Measurements from ENCODE around the gene PROM1.
A peak's percentile ranks its signal among the peaks of the same experiment; 100 is the strongest.

The PROM1 gene

DNA sequence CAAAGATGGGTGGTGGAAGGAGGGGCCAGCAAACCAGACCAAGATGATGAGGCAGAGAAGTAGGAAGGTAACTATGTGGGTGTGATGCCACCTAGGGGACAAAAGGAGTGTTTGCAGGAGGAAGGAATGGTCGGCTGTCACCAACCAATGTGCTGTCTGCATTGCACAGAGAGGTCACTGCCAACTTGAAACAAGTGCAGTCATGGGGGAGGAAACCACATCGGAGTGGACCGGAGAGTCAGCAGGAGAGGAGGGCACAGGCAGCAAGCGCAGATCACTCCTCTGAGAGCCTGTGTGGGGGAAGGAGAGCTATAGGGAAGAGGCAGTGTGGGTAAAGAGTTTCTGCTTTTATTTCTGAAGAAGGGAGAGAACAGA lies 82.4 kb downstream of the PROM1 start:
- peak in 2 of 3 donors; percentile 2 to 7 for DNase-seq

DNA sequence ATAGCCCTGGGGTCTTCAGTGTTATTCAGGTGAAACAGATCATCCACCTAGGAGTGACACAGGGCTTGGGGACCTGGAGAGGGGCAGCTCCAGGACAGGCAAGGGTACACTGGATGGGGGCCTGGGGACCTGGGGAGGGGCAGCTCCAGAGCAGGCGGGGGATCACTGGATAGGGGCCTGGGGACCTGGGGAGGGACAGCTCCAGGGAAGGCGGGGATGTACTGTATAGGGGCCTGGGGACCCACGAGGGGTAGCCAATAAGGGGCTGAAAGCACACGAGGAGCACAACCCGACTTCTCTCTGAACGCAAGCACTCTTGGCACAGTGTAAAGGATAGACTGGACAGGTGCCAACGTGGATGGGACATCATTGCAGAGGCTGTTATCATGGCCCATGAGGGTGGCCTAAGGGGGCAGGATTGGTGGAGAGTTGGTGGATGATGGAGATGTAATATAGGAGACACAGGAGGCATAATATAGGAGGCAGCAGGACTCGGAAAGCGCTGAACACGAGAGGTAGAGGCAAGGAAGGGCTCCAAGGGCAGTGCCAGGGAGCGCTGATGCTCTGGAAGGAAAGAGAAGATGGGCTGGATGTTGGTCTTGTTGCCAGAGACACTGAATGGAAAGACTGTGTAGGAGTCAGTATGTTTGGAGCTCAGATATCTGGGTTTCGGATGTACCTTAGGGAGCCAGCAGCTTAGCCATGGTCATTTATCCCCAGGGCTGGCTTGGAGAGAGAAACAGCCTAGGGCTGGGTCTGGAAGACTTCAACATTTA lies 82.9 kb downstream of the PROM1 start:
- no peaks in the 10 kb centered on the region for H3K9me3 ChIP-seq (ENCODE audit: control insufficient read depth, low read length)
- H3K4me3 ChIP-seq (ENCODE audit: insufficient read depth, low read depth, low read length, poor library complexity, severe bottlenecking) = no peak overlapping the region
- H3K27me3 ChIP-seq (replicated peaks; ENCODE audit: control insufficient read depth, insufficient read depth, low read length, poor library complexity, severe bottlenecking) = no peaks in the 10 kb centered on the region
- DNase-seq = no peak
- no peak overlapping the region for H3K27ac ChIP-seq (ENCODE audit: insufficient read depth, low read length, poor library complexity, severe bottlenecking)
- H3K4me1 ChIP-seq (ENCODE audit: control insufficient read depth, insufficient read depth, low read length, poor library complexity, severe bottlenecking) = no peaks in the 10 kb centered on the region
- H3K36me3 ChIP-seq (ENCODE audit: control insufficient read depth, insufficient read depth, low read length) = no peaks in the 10 kb centered on the region

More for the DNA sequence above, 82.4 kb downstream of the PROM1 start:
- H3K27ac ChIP-seq (ENCODE audit: insufficient read depth, low read length, poor library complexity, severe bottlenecking) = no peak overlapping the region
- H3K4me1 ChIP-seq (ENCODE audit: control insufficient read depth, insufficient read depth, low read length, poor library complexity, severe bottlenecking) = no peaks in the 10 kb centered on the region
- no peaks in the 10 kb centered on the region for H3K27me3 ChIP-seq (replicated peaks; ENCODE audit: control insufficient read depth, insufficient read depth, low read length, poor library complexity, severe bottlenecking)
- no peaks in the 10 kb centered on the region for H3K36me3 ChIP-seq (ENCODE audit: control insufficient read depth, insufficient read depth, low read length)
- no peak overlapping the region for H3K4me3 ChIP-seq (ENCODE audit: insufficient read depth, low read depth, low read length, poor library complexity, severe bottlenecking)
- H3K9me3 ChIP-seq (ENCODE audit: control insufficient read depth, low read length) = no peaks in the 10 kb centered on the region

DNA sequence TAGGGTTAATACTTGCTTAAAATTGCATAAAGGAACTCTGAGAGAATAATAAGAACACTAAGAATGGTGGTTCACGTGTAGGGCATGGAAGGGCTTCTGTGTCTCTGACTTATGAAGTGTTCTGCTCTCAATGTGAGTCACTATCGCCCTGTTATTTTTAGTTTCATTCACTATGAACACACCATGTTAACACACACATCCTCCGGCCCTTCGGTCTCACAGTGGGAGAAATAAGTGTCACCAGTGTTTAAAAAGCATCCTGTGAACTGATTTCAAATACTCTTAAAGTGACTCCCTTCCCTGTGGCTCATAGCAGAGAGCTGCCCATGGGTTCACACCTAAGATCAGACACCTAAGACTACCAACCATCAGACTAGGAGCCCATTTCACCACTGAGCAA lies 87.0 kb downstream of the PROM1 start:
- DNase-seq = no peak
- Histone ChIP-seq H3K36me3 (ENCODE audit: control insufficient read depth, insufficient read depth, low read length) (no peaks in the 10 kb centered on the region), H3K4me1 (ENCODE audit: control insufficient read depth, insufficient read depth, low read length, poor library complexity, severe bottlenecking) (no peaks in the 10 kb centered on the region), H3K27ac (ENCODE audit: insufficient read depth, low read length, poor library complexity, severe bottlenecking) (no peak overlapping the region), H3K4me3 (ENCODE audit: insufficient read depth, low read depth, low read length, poor library complexity, severe bottlenecking) (no peak overlapping the region), H3K27me3 (replicated peaks; ENCODE audit: control insufficient read depth, insufficient read depth, low read length, poor library complexity, severe bottlenecking) (no peaks in the 10 kb centered on the region), H3K9me3 (ENCODE audit: control insufficient read depth, low read length) (no peaks in the 10 kb centered on the region)

DNA sequence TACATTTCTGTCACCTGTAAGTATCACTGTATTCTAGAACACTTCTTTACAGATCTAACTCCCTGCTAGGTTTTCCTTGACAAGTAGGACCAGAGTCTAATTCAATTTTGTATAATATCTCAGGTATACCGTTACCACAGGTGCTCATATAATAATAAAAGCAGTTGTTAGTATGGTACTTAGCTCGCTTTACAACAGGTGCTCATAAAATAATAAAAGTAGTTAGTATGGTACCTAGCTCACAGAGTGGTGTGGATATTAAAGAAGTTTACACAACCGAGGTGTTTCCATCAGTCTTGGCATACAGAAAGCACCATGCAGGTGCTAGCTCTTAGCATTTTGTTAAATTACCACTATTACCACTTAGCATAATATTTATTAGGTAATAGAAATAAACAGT lies 88.0 kb downstream of the PROM1 start:
- H3K4me1 ChIP-seq (ENCODE audit: control insufficient read depth, insufficient read depth, low read length, poor library complexity, severe bottlenecking) = no peaks in the 10 kb centered on the region
- no peak overlapping the region for H3K4me3 ChIP-seq (ENCODE audit: insufficient read depth, low read depth, low read length, poor library complexity, severe bottlenecking)
- H3K9me3 ChIP-seq (ENCODE audit: control insufficient read depth, low read length) = no peaks in the 10 kb centered on the region
- no peaks in the 10 kb centered on the region for H3K27me3 ChIP-seq (replicated peaks; ENCODE audit: control insufficient read depth, insufficient read depth, low read length, poor library complexity, severe bottlenecking)
- H3K27ac ChIP-seq (ENCODE audit: insufficient read depth, low read length, poor library complexity, severe bottlenecking) = no peak overlapping the region
- no peaks in the 10 kb centered on the region for H3K36me3 ChIP-seq (ENCODE audit: control insufficient read depth, insufficient read depth, low read length)
- no peak for DNase-seq

DNA sequence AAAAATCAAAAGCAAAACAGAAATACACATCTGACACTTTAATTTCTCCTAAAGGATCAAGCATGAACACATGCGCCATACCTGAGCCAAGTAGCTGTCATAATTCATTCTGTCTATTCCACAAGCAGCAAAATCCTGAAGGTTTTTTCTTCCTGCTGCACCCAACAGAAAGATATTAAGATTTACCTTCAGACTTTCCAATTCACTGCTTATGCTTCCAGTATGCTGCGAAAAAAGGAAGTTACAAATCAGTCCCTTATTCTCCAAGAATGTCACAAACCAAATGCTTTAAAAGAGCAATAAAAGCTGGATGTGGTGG lies 91.7 kb downstream of the PROM1 start:
- Histone ChIP-seq H3K4me3 (ENCODE audit: insufficient read depth, low read depth, low read length, poor library complexity, severe bottlenecking) (no peak overlapping the region), H3K36me3 (ENCODE audit: control insufficient read depth, insufficient read depth, low read length) (no peaks in the 10 kb centered on the region), H3K4me1 (ENCODE audit: control insufficient read depth, insufficient read depth, low read length, poor library complexity, severe bottlenecking) (no peaks in the 10 kb centered on the region), H3K9me3 (ENCODE audit: control insufficient read depth, low read length) (no peaks in the 10 kb centered on the region), H3K27ac (ENCODE audit: insufficient read depth, low read length, poor library complexity, severe bottlenecking) (no peak overlapping the region), H3K27me3 (replicated peaks; ENCODE audit: control insufficient read depth, insufficient read depth, low read length, poor library complexity, severe bottlenecking) (no peaks in the 10 kb centered on the region)
- no peak for DNase-seq

DNA sequence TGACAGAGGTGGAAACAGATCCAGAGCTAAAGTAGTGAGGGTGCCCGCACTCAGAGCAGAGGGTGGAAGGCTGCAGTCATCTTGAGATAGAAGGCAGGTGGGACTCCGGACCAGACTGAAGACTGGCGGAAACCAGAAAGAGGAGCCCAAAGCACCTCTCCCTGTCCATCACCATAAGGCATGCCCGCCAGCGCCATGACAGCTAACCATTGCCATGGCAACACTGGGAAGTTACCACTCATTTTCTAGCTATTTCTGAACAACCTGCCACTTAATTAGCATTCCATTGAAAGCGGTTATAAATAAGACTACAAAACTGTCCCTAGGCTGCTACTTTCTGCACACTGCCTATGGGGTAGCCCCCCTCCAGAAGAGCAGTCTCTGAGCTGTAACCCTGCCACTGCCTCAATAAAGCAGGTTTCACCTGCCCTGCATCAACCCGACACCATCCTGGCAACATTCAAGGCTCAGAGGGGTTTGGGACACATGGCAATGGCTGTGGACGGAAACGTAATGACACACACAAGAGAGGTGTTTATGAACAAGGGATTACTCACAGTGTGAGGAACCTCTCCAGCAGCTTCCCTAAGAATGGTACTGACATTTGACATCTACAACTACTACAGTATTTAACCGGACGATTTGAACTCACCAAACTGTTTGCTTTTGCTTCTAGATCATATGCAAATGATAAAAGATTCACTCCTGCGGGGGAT lies 93.1 kb downstream of the PROM1 start:
- H3K9me3 ChIP-seq (ENCODE audit: control insufficient read depth, low read length) = no peaks in the 10 kb centered on the region
- no peaks in the 10 kb centered on the region for H3K27me3 ChIP-seq (replicated peaks; ENCODE audit: control insufficient read depth, insufficient read depth, low read length, poor library complexity, severe bottlenecking)
- DNase-seq = no peak
- H3K4me3 ChIP-seq (ENCODE audit: insufficient read depth, low read depth, low read length, poor library complexity, severe bottlenecking) = no peak overlapping the region
- H3K4me1 ChIP-seq (ENCODE audit: control insufficient read depth, insufficient read depth, low read length, poor library complexity, severe bottlenecking) = no peaks in the 10 kb centered on the region
- H3K36me3 ChIP-seq (ENCODE audit: control insufficient read depth, insufficient read depth, low read length) = no peaks in the 10 kb centered on the region
- no peak overlapping the region for H3K27ac ChIP-seq (ENCODE audit: insufficient read depth, low read length, poor library complexity, severe bottlenecking)

DNA sequence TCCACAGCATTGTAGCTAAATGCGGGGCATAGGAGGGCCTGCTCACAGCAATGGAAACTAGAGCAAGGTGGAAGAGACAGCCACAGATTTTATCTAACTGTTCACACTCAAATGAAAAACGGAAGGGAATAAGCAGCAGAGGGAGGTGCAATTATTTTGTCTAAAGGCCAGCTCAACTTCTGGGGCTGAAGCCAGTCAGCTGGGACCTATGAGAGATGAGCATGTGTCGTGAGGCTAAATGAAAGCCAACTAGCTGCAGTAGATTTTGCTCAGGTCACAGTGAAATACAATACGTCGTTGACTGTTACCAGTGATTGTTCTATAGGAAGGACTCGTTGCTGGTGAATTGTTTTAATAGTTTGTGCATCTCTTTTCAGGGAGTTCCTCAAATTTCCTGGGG lies 94.4 kb downstream of the PROM1 start:
- H3K4me1 ChIP-seq (ENCODE audit: control insufficient read depth, insufficient read depth, low read length, poor library complexity, severe bottlenecking) = no peaks in the 10 kb centered on the region
- no peaks in the 10 kb centered on the region for H3K36me3 ChIP-seq (ENCODE audit: control insufficient read depth, insufficient read depth, low read length)
- no peaks in the 10 kb centered on the region for H3K27me3 ChIP-seq (replicated peaks; ENCODE audit: control insufficient read depth, insufficient read depth, low read length, poor library complexity, severe bottlenecking)
- H3K9me3 ChIP-seq (ENCODE audit: control insufficient read depth, low read length) = no peaks in the 10 kb centered on the region
- DNase-seq = no peak
- no peak overlapping the region for H3K27ac ChIP-seq (ENCODE audit: insufficient read depth, low read length, poor library complexity, severe bottlenecking)
- no peak overlapping the region for H3K4me3 ChIP-seq (ENCODE audit: insufficient read depth, low read depth, low read length, poor library complexity, severe bottlenecking)

DNA sequence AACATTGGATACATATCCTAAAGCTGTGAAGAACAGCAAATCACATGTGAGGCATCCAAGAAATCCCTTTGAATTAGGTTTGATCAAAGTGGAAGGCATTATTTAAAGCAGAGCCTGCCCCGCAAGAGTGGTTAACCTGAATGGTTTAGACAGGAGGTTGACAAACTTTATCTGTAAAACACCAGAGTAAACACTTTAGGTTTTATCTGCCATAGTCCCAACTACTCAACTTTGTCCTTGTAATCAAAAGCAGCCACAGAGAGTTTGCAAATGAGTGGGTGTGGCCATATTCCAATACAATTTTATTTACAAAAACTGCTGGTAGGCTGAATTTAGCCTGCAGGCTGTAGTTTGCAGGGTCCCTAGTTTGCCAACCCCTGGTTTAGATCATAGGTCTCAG lies 95.6 kb downstream of the PROM1 start:
- no peak overlapping the region for H3K27ac ChIP-seq (ENCODE audit: insufficient read depth, low read length, poor library complexity, severe bottlenecking)
- H3K36me3 ChIP-seq (ENCODE audit: control insufficient read depth, insufficient read depth, low read length) = no peaks in the 10 kb centered on the region
- no peak overlapping the region for H3K4me3 ChIP-seq (ENCODE audit: insufficient read depth, low read depth, low read length, poor library complexity, severe bottlenecking)
- H3K9me3 ChIP-seq (ENCODE audit: control insufficient read depth, low read length) = no peaks in the 10 kb centered on the region
- no peak for DNase-seq
- H3K27me3 ChIP-seq (replicated peaks; ENCODE audit: control insufficient read depth, insufficient read depth, low read length, poor library complexity, severe bottlenecking) = no peaks in the 10 kb centered on the region
- H3K4me1 ChIP-seq (ENCODE audit: control insufficient read depth, insufficient read depth, low read length, poor library complexity, severe bottlenecking) = no peaks in the 10 kb centered on the region

DNA sequence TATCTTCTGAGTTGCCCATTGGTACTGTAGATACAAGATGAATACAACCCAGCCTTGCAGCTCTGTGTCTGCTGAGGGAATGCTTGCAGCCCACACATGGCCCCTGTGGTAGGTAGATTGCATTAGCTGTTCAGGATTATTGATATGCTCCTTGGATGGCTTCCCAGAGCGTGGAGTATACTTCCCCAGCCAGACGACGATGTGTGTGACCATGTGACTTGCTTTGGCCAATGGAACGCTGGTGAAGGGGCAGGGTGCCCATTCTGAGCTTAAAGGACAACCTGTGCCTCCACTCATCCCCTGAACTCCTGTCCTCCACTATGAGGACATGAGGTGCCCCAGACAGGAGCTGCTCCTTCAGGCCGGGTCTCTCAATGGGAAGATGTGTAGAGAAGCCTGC lies 96.9 kb downstream of the PROM1 start:
- Histone ChIP-seq H3K4me3 (ENCODE audit: insufficient read depth, low read depth, low read length, poor library complexity, severe bottlenecking) (no peak overlapping the region), H3K27ac (ENCODE audit: insufficient read depth, low read length, poor library complexity, severe bottlenecking) (no peak overlapping the region), H3K27me3 (replicated peaks; ENCODE audit: control insufficient read depth, insufficient read depth, low read length, poor library complexity, severe bottlenecking) (no peaks in the 10 kb centered on the region), H3K36me3 (ENCODE audit: control insufficient read depth, insufficient read depth, low read length) (no peaks in the 10 kb centered on the region), H3K9me3 (ENCODE audit: control insufficient read depth, low read length) (no peaks in the 10 kb centered on the region), H3K4me1 (ENCODE audit: control insufficient read depth, insufficient read depth, low read length, poor library complexity, severe bottlenecking) (no peaks in the 10 kb centered on the region)
- DNase-seq = no peak

DNA sequence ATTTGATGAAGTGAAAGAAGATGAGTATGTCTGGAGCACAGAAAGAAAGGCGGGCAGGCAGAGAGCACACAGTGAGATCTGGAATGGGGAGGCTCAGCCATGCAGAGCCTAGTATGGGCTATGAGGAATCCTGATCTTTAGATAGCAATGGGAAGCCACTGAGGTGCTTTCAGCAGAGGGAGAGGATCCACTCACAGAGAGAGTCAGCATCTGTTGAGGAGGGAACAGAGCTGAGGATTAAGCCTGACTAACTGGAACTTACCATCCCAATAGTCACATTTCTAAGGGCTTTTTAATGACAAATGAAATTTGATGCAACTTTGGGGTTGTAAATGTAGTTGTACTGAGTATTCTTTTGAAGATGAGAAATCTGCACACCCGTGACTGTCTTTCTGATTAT lies 100.2 kb downstream of the PROM1 start:
- H3K27me3 ChIP-seq (replicated peaks; ENCODE audit: control insufficient read depth, insufficient read depth, low read length, poor library complexity, severe bottlenecking) = no peaks in the 10 kb centered on the region
- DNase-seq = no peak
- H3K27ac ChIP-seq (ENCODE audit: insufficient read depth, low read length, poor library complexity, severe bottlenecking) = no peak overlapping the region
- no peaks in the 10 kb centered on the region for H3K4me1 ChIP-seq (ENCODE audit: control insufficient read depth, insufficient read depth, low read length, poor library complexity, severe bottlenecking)
- no peaks in the 10 kb centered on the region for H3K9me3 ChIP-seq (ENCODE audit: control insufficient read depth, low read length)
- H3K4me3 ChIP-seq (ENCODE audit: insufficient read depth, low read depth, low read length, poor library complexity, severe bottlenecking) = no peak overlapping the region
- H3K36me3 ChIP-seq (ENCODE audit: control insufficient read depth, insufficient read depth, low read length) = no peaks in the 10 kb centered on the region

Data from effector memory CD4-positive, alpha-beta T cell (primary cell).